A549 (cell line): ENCODE results near the gene ZNF423. TPM values are rescaled to one million over a fixed set of nuclear protein-coding genes. Genes with fewer than 3 reads are reported as not detected.

Experiments
- ATAC-seq, 2 experiments: fragments of 200-7000 bp in 1 of 2; fragments of >200 bp in 1 of 2; cut with Nextera tagmentation in 1 of 2; cut with Tn5 transposase in 1 of 2; 3 replicates each; pipeline versions ENCODE4 v1.8.0 to v1.9.1; 2018 to 2020; ENCODE audit warnings: mild to moderate bottlenecking in 1 of 2, moderate library complexity in 1 of 2
- CTCF ChIA-PET: fragments of 300-600 bp; sonication (Branson Sonifier 250); formaldehyde crosslinking; extraction: SDS; loops from one replicate; lab custom pipeline; 2021; ENCODE audit warnings: antibody characterized with exemption, inconsistent platforms; lab: Yijun Ruan, JAX
- POLR2A ChIA-PET: fragments of 350-600 bp; formaldehyde crosslinking; extraction: SDS; loops from one replicate; lab custom pipeline; 2021; ENCODE audit warnings: antibody characterized with exemption, inconsistent platforms; lab: Yijun Ruan, JAX
- DNase-seq, 2 experiments: peaks; one replicate each; pipeline versions ENCODE4 v3.0.0 to v3.0.0-alpha.2; 2011 to 2016; ENCODE audit warnings: low read depth in 1 of 2, low spot score in 1 of 2
- FAIRE-seq: peaks from 2 replicates; lab custom pipeline; 2011; peaks lifted over from hg19 to GRCh38; lab: Jason Lieb, UNC
- H3K27ac ChIP-seq, 2 experiments: fragments of >200 bp; sonication (Bioruptor Twin); formaldehyde crosslinking; 3 replicates each; pipeline ENCODE4 v1.5.1; 2016 to 2017
- H3K4me1 ChIP-seq: fragments of >200 bp; sonication (Bioruptor Twin); formaldehyde crosslinking; 3 replicates; pipeline ENCODE4 v1.6.1; 2016
- H3K4me2 ChIP-seq: fragments of >200 bp; sonication (Bioruptor Twin); formaldehyde crosslinking; 3 replicates; pipeline ENCODE4 v1.6.1; 2016
- H3K4me3 ChIP-seq: fragments of >200 bp; sonication (Bioruptor Twin); formaldehyde crosslinking; 3 replicates; pipeline ENCODE4 v1.5.1; 2016
- H3K9me3 ChIP-seq: fragments of >200 bp; sonication (Bioruptor Twin); formaldehyde crosslinking; 3 replicates; pipeline ENCODE4 v1.6.1; 2016
- BHLHE40 ChIP-seq: IDR thresholded peaks from 2 replicates; pipeline ENCODE4 v1.6.1; 2012; ENCODE audit warnings: low read depth, low read length, inconsistent platforms
- CBX2 ChIP-seq: fragments of 200-600 bp; sonication (generic); IDR thresholded peaks from 2 replicates; pipeline ENCODE4 v1.6.1; 2016; ENCODE audit warnings: low read depth, mild to moderate bottlenecking, borderline replicate concordance
- CEBPB ChIP-seq, 2 experiments: fragments of >200 bp in 1 of 2; sonication (Bioruptor Twin) in 1 of 2; formaldehyde crosslinking in 1 of 2; IDR thresholded peaks; 2 replicates each; pipeline ENCODE4 v1.6.1; 2012 to 2016
- CHD2 ChIP-seq: fragments of 150-350 bp; IDR thresholded peaks from 2 replicates; pipeline ENCODE4 v1.6.1; 2014; ENCODE audit warnings: low read length; ENCODE audit not compliant: partially characterized antibody
- EHF ChIP-seq: fragments of 250-450 bp; sonication (Bioruptor Pico); IDR thresholded peaks from 2 replicates; pipeline ENCODE4 v1.5.0; 2020; ENCODE audit warnings: mild to moderate bottlenecking
- ESRRA ChIP-seq: fragments of 150-350 bp; IDR thresholded peaks from 2 replicates; pipeline ENCODE4 v1.6.1; 2014; ENCODE audit warnings: mild to moderate bottlenecking, low read length, borderline replicate concordance
- FOSB ChIP-seq: fragments of 250-450 bp; sonication (Bioruptor Pico); IDR thresholded peaks from 2 replicates; pipeline ENCODE4 v1.5.0; 2020; ENCODE audit warnings: mild to moderate bottlenecking, moderate library complexity
- HDAC2 ChIP-seq: fragments of 200-600 bp; sonication (generic); IDR thresholded peaks from 2 replicates; pipeline ENCODE4 v1.6.1; 2016
- HEYL ChIP-seq: fragments of 250-450 bp; sonication (Bioruptor Pico); IDR thresholded peaks from 2 replicates; pipeline ENCODE4 v1.8.0; 2021; ENCODE audit warnings: mild to moderate bottlenecking, moderate library complexity
- HOXA7 ChIP-seq: fragments of 250-450 bp; sonication (Bioruptor Pico); IDR thresholded peaks from 2 replicates; pipeline ENCODE4 v1.5.0; 2020; ENCODE audit warnings: mild to moderate bottlenecking, moderate library complexity
- HOXB13 ChIP-seq: fragments of 250-450 bp; sonication (Bioruptor Pico); IDR thresholded peaks from 2 replicates; pipeline ENCODE4 v1.5.0; 2020; ENCODE audit warnings: low read depth, mild to moderate bottlenecking, moderate library complexity
- HOXB5 ChIP-seq: fragments of 250-450 bp; sonication (Bioruptor Pico); IDR thresholded peaks from 2 replicates; pipeline ENCODE4 v1.5.0; 2020; ENCODE audit warnings: mild to moderate bottlenecking, moderate library complexity
- JUN ChIP-seq, 2 experiments: fragments of >200 bp; sonication (Bioruptor Twin); formaldehyde crosslinking; IDR thresholded peaks; 2 replicates in 1 of 2; 3 replicates in 1 of 2; pipeline ENCODE4 v1.6.1; 2016 to 2017
- JUNB ChIP-seq: fragments of >200 bp; sonication (Bioruptor Twin); formaldehyde crosslinking; IDR thresholded peaks from 2 replicates; pipeline ENCODE4 v1.6.1; 2016
- MAZ ChIP-seq: fragments of 150-350 bp; IDR thresholded peaks from 2 replicates; pipeline ENCODE4 v1.6.1; 2014; ENCODE audit warnings: antibody characterized with exemption, low read depth, low read length, borderline replicate concordance
- MYC ChIP-seq: IDR thresholded peaks from 2 replicates; pipeline ENCODE4 v1.6.1; 2012; ENCODE audit warnings: mild to moderate bottlenecking, inconsistent platforms, low read length, improper control_type of control experiment, borderline replicate concordance
- NR3C1 ChIP-seq: fragments of >200 bp; sonication (Bioruptor Twin); formaldehyde crosslinking; IDR thresholded peaks from 3 replicates; pipeline ENCODE4 v1.6.1; 2017
- PHF8 ChIP-seq: fragments of 200-600 bp; sonication (generic); IDR thresholded peaks from 2 replicates; pipeline ENCODE4 v1.6.1; 2016; ENCODE audit warnings: low read depth, mild to moderate bottlenecking, antibody characterized with exemption, moderate library complexity, borderline replicate concordance
- POLR2AphosphoS2 ChIP-seq: conservative IDR thresholded peaks from 2 replicates; pipeline ENCODE4 v1.6.1; 2012; ENCODE audit warnings: low read length, improper control_type of control experiment, inconsistent platforms
- RCOR1 ChIP-seq: fragments of 150-350 bp; IDR thresholded peaks from 2 replicates; pipeline ENCODE4 v1.6.1; 2014; ENCODE audit warnings: antibody characterized with exemption, low read length, low read depth
- RFX5 ChIP-seq: fragments of 450-650 bp; IDR thresholded peaks from 2 replicates; pipeline ENCODE4 v1.7.1; 2014; ENCODE audit warnings: antibody characterized with exemption, mild to moderate bottlenecking, moderate library complexity
- RNF2 ChIP-seq: fragments of 200-600 bp; sonication (generic); IDR thresholded peaks from 2 replicates; pipeline ENCODE4 v1.6.1; 2016; ENCODE audit warnings: low read depth, mild to moderate bottlenecking, antibody characterized with exemption, moderate library complexity, borderline replicate concordance
- SMC3 ChIP-seq: fragments of >200 bp; sonication (Bioruptor Twin); formaldehyde crosslinking; IDR thresholded peaks from 3 replicates; pipeline ENCODE4 v1.6.1; 2018; ENCODE audit warnings: inconsistent platforms
- SREBF2 ChIP-seq: fragments of 450-650 bp; IDR thresholded peaks from 2 replicates; pipeline ENCODE4 v1.6.1; 2014; ENCODE audit warnings: mild to moderate bottlenecking, moderate library complexity
- TP53 ChIP-seq: fragments of 250-450 bp; sonication (Bioruptor Pico); IDR thresholded peaks from 2 replicates; pipeline ENCODE4 v1.5.0; 2021; ENCODE audit warnings: mild to moderate bottlenecking, moderate library complexity
- ZFP36 ChIP-seq: fragments of 450-650 bp; IDR thresholded peaks from 2 replicates; pipeline ENCODE4 v1.6.1; 2014; ENCODE audit warnings: borderline replicate concordance; ENCODE audit not compliant: partially characterized antibody
- ZSCAN20 ChIP-seq: fragments of 250-450 bp; sonication (Bioruptor Pico); IDR thresholded peaks from 2 replicates; pipeline ENCODE4 v1.8.0; 2022; ENCODE audit warnings: mild to moderate bottlenecking, moderate library complexity
- WGBS: methylation state at CpG from one replicate; pipeline ENCODE4 v1.1.6; 2017; ENCODE audit errors: missing lambda C conversion rate; 5-methylcytosine and 5-hydroxymethylcytosine counted together
- polyA plus RNA-seq, 4 experiments: library from polyadenylated mRNA; depleted of rRNA in 3 of 4; stranded (reverse); fragments of >200 nt; fragmentation: RNase III in 1 of 4; extraction: RNeasy Plus Mini Kit Qiagen cat#74134 plus additional on column Dnase treatment in 1 of 4; gene quantifications; 2 replicates in 3 of 4; 3 replicates in 1 of 4; pipeline ENCODE4 v1.2.3, GENCODE V29; 2011 to 2017
- TF ChIP-seq, protein P1 (sequence below): fragments of 450-650 bp; IDR thresholded peaks from 2 replicates; pipeline ENCODE4 v1.6.1; 2014; ENCODE audit warnings: antibody characterized with exemption
- TF ChIP-seq, protein P2 (sequence below): IDR thresholded peaks from 2 replicates; pipeline ENCODE4 v1.6.1; 2012
- TF ChIP-seq, protein P3 (sequence below): IDR thresholded peaks from 2 replicates; pipeline ENCODE4 v1.6.1; 2012; ENCODE audit warnings: low read depth, borderline replicate concordance

Gene ZNF423
- polyA plus RNA-seq, 2 of the 4 experiments (the other 2 are of a cell fraction), result 0.04 to 0.10 TPM

DNA sequence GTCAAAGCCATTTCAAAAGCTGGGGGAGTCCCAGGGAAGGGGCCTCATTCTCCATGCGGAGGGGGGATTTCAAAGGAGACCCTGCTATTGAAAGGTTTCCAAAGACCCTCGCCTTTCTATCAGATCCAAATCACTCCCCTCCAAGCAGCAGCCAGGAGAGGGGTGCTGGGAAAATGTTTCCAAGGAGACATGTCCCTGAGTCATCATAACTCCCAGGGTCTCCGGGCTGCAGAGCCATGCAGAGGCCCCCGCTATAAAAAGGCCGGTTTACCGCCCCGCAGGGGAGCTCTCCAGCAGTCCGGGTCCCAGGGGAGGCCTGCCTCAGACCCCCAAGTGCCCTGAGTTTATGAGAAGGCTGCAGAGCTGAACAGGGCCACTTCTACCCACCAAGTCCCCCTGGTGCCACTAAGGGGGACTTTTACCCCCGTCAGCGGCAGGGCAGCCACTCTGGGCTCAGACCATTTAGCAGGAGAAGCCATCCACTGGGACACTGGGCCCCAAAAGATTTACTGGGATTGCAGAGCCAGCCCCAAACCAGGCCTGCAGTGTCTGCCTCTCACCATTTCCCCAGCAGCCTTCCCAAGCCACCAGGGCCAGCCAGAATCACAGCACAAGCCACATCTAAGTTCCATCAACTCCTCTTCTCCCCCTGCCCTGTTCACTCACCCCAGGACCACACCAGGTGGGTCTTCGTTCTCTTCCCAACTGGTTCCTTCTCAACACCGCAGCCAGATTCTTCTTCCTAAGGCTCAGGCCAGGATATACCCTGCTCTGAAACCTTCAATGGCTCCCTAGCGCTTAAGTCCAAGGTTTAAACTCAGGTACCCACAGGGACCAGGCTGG, 234.4 kb downstream of the ZNF423 start:
- ATAC-seq, result no peak
- H3K4me1 ChIP-seq, result peaks cover 13% of the 10 kb centered on the region
- CTCF ChIA-PET, result no interaction called here
- no peaks in the 10 kb centered on the region for H3K9me3 ChIP-seq
- peak overlapping the region in 1 of 2 experiments; percentile 76; a peak in 3 of 6 replicates for H3K27ac ChIP-seq
- TF ChIP-seq, protein P1, sequence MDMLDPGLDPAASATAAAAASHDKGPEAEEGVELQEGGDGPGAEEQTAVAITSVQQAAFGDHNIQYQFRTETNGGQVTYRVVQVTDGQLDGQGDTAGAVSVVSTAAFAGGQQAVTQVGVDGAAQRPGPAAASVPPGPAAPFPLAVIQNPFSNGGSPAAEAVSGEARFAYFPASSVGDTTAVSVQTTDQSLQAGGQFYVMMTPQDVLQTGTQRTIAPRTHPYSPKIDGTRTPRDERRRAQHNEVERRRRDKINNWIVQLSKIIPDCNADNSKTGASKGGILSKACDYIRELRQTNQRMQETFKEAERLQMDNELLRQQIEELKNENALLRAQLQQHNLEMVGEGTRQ, result no peak
- no peak for TF ChIP-seq TP53 (CRISPR knock-in tag)
- TF ChIP-seq POLR2AphosphoS2, result no peak
- TF ChIP-seq NR3C1, result no peak
- no peak for TF ChIP-seq JUN (IDR thresholded peaks at IDR 0.05)
- TF ChIP-seq JUNB, result no peak
- no peak for TF ChIP-seq MYC
- TF ChIP-seq RNF2, result no peak
- no peak for TF ChIP-seq ZSCAN20 (CRISPR knock-in tag)
- no peak for TF ChIP-seq HDAC2
- TF ChIP-seq CEBPB (IDR thresholded peaks at IDR 0.05), result no peak
- TF ChIP-seq ESRRA, result no peak
- no peak for TF ChIP-seq HOXB5 (CRISPR knock-in tag)
- TF ChIP-seq RFX5, result no peak
- TF ChIP-seq MAZ, result no peak
- TF ChIP-seq, all 56 proteins: peak for 0
- DNase-seq (no peak), FAIRE-seq (no peak)
- Histone ChIP-seq H3K4me2 (no peak overlapping the region; the same call in 2 of the 3 replicates), H3K4me3 (no peak overlapping the region)
- POLR2A ChIA-PET, result no interaction called here
- 68% methylated on average over 11 of the region's 13 CpGs for WGBS

DNA sequence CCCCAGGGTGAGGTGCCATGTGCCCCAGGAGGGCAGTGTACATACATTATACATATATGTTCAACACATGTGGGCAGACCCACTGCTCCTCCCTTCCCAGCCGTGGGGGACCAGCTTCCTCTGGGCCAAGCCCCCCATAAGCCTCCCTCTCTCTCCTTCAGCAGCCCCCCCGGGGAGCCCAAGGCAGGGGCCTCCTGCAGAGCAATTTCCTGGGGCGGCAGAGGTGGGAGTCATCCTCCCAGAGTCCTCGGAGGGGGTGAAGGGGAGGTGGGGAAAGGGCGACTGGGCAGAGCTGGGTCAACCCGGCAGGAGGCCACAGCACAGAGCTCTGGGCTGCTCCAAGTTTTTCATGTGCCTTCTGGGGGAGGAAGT, 235.1 kb downstream of the ZNF423 start:
- peak overlapping the region; percentile 31; the same call in 2 of the 3 replicates for H3K4me2 ChIP-seq
- ATAC-seq (peak; percentile 12 to 45; a peak in 3 of 6 replicates), DNase-seq (no peak), FAIRE-seq (no peak)
- peak overlapping the region in 1 of 2 experiments; percentile 76; a peak in 3 of 6 replicates for H3K27ac ChIP-seq
- TF ChIP-seq FOSB (CRISPR knock-in tag) (no peak), HOXA7 (CRISPR knock-in tag) (no peak), POLR2AphosphoS2 (no peak), JUNB (no peak), NR3C1 (no peak)
- TF ChIP-seq, protein P2, sequence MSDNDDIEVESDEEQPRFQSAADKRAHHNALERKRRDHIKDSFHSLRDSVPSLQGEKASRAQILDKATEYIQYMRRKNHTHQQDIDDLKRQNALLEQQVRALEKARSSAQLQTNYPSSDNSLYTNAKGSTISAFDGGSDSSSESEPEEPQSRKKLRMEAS, result no peak
- TF ChIP-seq, protein P3, sequence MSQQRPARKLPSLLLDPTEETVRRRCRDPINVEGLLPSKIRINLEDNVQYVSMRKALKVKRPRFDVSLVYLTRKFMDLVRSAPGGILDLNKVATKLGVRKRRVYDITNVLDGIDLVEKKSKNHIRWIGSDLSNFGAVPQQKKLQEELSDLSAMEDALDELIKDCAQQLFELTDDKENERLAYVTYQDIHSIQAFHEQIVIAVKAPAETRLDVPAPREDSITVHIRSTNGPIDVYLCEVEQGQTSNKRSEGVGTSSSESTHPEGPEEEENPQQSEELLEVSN, result no peak
- ChIA-PET POLR2A (no interaction called here), CTCF (no interaction called here)
- no peak overlapping the region for H3K4me3 ChIP-seq
- whole genome bisulfite sequencing, result 29% methylated on average over 4 of the region's 6 CpGs
- H3K9me3 ChIP-seq, result no peaks in the 10 kb centered on the region
- peaks cover 13% of the 10 kb centered on the region for H3K4me1 ChIP-seq

DNA sequence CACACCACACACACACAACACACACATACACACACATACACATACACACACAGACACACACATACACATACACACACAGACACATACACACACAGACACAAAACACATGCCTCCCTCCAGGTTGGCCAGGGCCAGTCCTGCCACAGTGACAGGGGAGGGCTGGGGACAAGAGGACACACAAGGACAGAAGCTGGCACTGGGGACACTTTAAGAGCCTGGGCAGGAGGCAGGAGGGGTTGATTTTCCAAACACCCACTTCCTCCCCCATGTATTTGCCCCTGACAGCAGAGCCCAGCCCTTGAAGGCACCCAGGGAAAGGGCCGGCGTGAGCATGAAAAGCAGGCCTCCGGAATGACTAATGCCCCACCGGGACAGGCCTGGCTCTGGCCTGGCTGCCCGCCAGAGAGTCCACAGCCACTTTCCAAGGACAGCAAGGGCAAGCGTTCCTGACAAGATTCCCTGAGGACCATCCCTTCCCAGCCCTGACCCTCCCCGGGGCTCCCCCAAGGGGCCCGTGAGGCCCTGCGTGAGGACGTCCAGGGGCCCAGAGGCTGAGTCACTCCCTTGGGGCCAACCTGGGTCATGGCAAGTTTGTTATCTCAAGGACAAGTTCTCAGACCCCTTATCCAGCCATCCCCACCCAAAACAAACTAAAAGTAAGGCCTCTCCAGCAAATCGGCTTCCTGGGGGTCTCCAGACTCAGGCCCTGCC, 235.6 kb downstream of the ZNF423 start:
- ChIA-PET POLR2A (no interaction called here), CTCF (no interaction called here)
- no peak for FAIRE-seq
- peaks cover 13% of the 10 kb centered on the region for H3K4me1 ChIP-seq
- peak; percentile 79 to 82 for ATAC-seq
- H3K4me3 ChIP-seq, result no peak overlapping the region
- H3K27ac ChIP-seq, result peak overlapping the region in 1 of 2 experiments; percentile 76; a peak in 3 of 6 replicates
- DNase-seq, result peak; percentile 25 to 44
- H3K4me2 ChIP-seq, result peak overlapping the region; percentile 31; the same call in 2 of the 3 replicates
- 19% methylated on average over 4 of the region's 11 CpGs for WGBS
- H3K9me3 ChIP-seq, result no peaks in the 10 kb centered on the region
- TF ChIP-seq SREBF2, result no peak
- TF ChIP-seq EHF (CRISPR knock-in tag), result no peak
- TF ChIP-seq HOXA7 (CRISPR knock-in tag), result no peak
- no peak for TF ChIP-seq SMC3
- TF ChIP-seq HOXB13 (CRISPR knock-in tag), result no peak
- TF ChIP-seq CBX2, result no peak
- TF ChIP-seq RFX5, result no peak
- TF ChIP-seq BHLHE40, result no peak
- TF ChIP-seq RCOR1, result no peak
- TF ChIP-seq JUN (IDR thresholded peaks at IDR 0.05), result no peak
- no peak for TF ChIP-seq HEYL (CRISPR knock-in tag)
- TF ChIP-seq NR3C1, result no peak
- TF ChIP-seq, protein P3, result no peak
- no peak for TF ChIP-seq CHD2
- TF ChIP-seq, protein P2, result no peak
- TF ChIP-seq PHF8, result no peak
- TF ChIP-seq ZFP36, result no peak
- no peak for TF ChIP-seq FOSB (CRISPR knock-in tag)
